DMS 273 (cell line): ENCODE measurements around the gene SLC2A13.
A peak's percentile ranks its signal among the peaks of the same experiment; 100 is the strongest.

Source experiments
- DNase-seq: peaks from one replicate; lab custom pipeline; 2025; ENCODE audit not compliant: unreplicated experiment; lab: John Stamatoyannopoulos, UW

Gene SLC2A13

GRCh38 chr12:40002178-40003169, 103.4 kb downstream of the SLC2A13 start:
- no peak for DNase-seq

- DNase-seq: no peak
These were observed 104.5 kb downstream of the SLC2A13 start for GRCh38 chr12:40001406-40001805.

- no peak for DNase-seq
These were observed 105.0 kb downstream of the SLC2A13 start for GRCh38 chr12:40000884-40001283.

- no peak for DNase-seq
These were observed 112.6 kb downstream of the SLC2A13 start for GRCh38 chr12:39993268-39993667.

GRCh38 chr12:39990122-39991101, 115.5 kb downstream of the SLC2A13 start:
- DNase-seq: peak; percentile 71

- DNase-seq: no peak
These were observed 116.4 kb downstream of the SLC2A13 start for GRCh38 chr12:39989501-39989900.

GRCh38 chr12:39988574-39988973, 117.3 kb downstream of the SLC2A13 start:
- no peak for DNase-seq

GRCh38 chr12:39986674-39987073, 119.2 kb downstream of the SLC2A13 start:
- peak; percentile 3 for DNase-seq

- no peak for DNase-seq
These were observed 121.2 kb downstream of the SLC2A13 start for GRCh38 chr12:39984670-39985069.

GRCh38 chr12:39975374-39975918, 130.4 kb downstream of the SLC2A13 start:
- DNase-seq: peak; percentile 7

GRCh38 chr12:39972119-39972518, 133.8 kb downstream of the SLC2A13 start:
- DNase-seq: peak; percentile 20

- no peak for DNase-seq
These were observed 134.5 kb downstream of the SLC2A13 start for GRCh38 chr12:39971348-39971747.

GRCh38 chr12:39966721-39967120, 139.2 kb downstream of the SLC2A13 start:
- DNase-seq: peak; percentile 56

GRCh38 chr12:39966256-39966655, 139.6 kb downstream of the SLC2A13 start:
- DNase-seq: no peak

GRCh38 chr12:39959467-39959866, 146.4 kb downstream of the SLC2A13 start:
- DNase-seq: no peak

GRCh38 chr12:39959031-39959430, 146.8 kb downstream of the SLC2A13 start:
- DNase-seq: peak; percentile 75

- peak; percentile 44 for DNase-seq
These were observed 147.5 kb downstream of the SLC2A13 start for GRCh38 chr12:39958377-39958776.

GRCh38 chr12:39956725-39957124, 149.2 kb downstream of the SLC2A13 start:
- no peak for DNase-seq

GRCh38 chr12:39946361-39947280, 159.3 kb downstream of the SLC2A13 start:
- no peak for DNase-seq

- DNase-seq: no peak
These were observed 168.8 kb downstream of the SLC2A13 start for GRCh38 chr12:39937119-39937518.
